Measurements from ENCODE around the gene IL1R1.

Gene IL1R1

GRCh38 chr2:102179061-102179460, 36.5 kb downstream of the IL1R1 start:
- Histone ChIP-seq H3K27me3 (replicated peaks; ENCODE audit: control insufficient read depth, insufficient read depth, low read length) (no peaks in the 10 kb centered on the region), H3K9me3 (ENCODE audit: control insufficient read depth, low read length) (no peaks in the 10 kb centered on the region), H3K4me1 (ENCODE audit: control insufficient read depth, insufficient read depth, low read length) (peaks cover 27% of the 10 kb centered on the region), H3K4me3 (ENCODE audit: low read length) (no peak overlapping the region), H3K36me3 (ENCODE audit: control insufficient read depth, insufficient read depth, low read length, severe bottlenecking) (peaks cover 65% of the 10 kb centered on the region), H3K9ac (ENCODE audit: low read length) (peak overlapping the region; percentile 0)
- no peak for DNase-seq (ENCODE audit: low read depth)

GRCh38 chr2:102179788-102180686, 37.5 kb downstream of the IL1R1 start:
- Histone ChIP-seq H3K27me3 (replicated peaks; ENCODE audit: control insufficient read depth, insufficient read depth, low read length) (no peaks in the 10 kb centered on the region), H3K4me3 (ENCODE audit: low read length) (no peak overlapping the region), H3K36me3 (ENCODE audit: control insufficient read depth, insufficient read depth, low read length, severe bottlenecking) (peaks cover 55% of the 10 kb centered on the region), H3K9ac (ENCODE audit: low read length) (no peak overlapping the region), H3K9me3 (ENCODE audit: control insufficient read depth, low read length) (no peaks in the 10 kb centered on the region), H3K4me1 (ENCODE audit: control insufficient read depth, insufficient read depth, low read length) (peaks cover 31% of the 10 kb centered on the region)
- no peak for DNase-seq (ENCODE audit: low read depth)

GRCh38 chr2:102180687-102180999, 38.1 kb downstream of the IL1R1 start:
- no peaks in the 10 kb centered on the region for H3K27me3 ChIP-seq (replicated peaks; ENCODE audit: control insufficient read depth, insufficient read depth, low read length)
- H3K4me3 ChIP-seq (ENCODE audit: low read length) = no peak overlapping the region
- H3K4me1 ChIP-seq (ENCODE audit: control insufficient read depth, insufficient read depth, low read length) = peaks cover 33% of the 10 kb centered on the region
- peaks cover 49% of the 10 kb centered on the region for H3K36me3 ChIP-seq (ENCODE audit: control insufficient read depth, insufficient read depth, low read length, severe bottlenecking)
- H3K9ac ChIP-seq (ENCODE audit: low read length) = no peak overlapping the region
- DNase-seq (ENCODE audit: low read depth) = no peak
- H3K9me3 ChIP-seq (ENCODE audit: control insufficient read depth, low read length) = no peaks in the 10 kb centered on the region

GRCh38 chr2:102181376-102181775, 38.8 kb downstream of the IL1R1 start:
- Histone ChIP-seq H3K4me3 (ENCODE audit: low read length) (no peak overlapping the region), H3K9ac (ENCODE audit: low read length) (no peak overlapping the region), H3K4me1 (ENCODE audit: control insufficient read depth, insufficient read depth, low read length) (peaks cover 33% of the 10 kb centered on the region), H3K36me3 (ENCODE audit: control insufficient read depth, insufficient read depth, low read length, severe bottlenecking) (peaks cover 42% of the 10 kb centered on the region), H3K27me3 (replicated peaks; ENCODE audit: control insufficient read depth, insufficient read depth, low read length) (no peaks in the 10 kb centered on the region), H3K9me3 (ENCODE audit: control insufficient read depth, low read length) (no peaks in the 10 kb centered on the region)
- no peak for DNase-seq (ENCODE audit: low read depth)

- peak; percentile 48 for DNase-seq (ENCODE audit: low read depth)
- Histone ChIP-seq H3K4me1 (ENCODE audit: control insufficient read depth, insufficient read depth, low read length) (peaks cover 33% of the 10 kb centered on the region), H3K9me3 (ENCODE audit: control insufficient read depth, low read length) (no peaks in the 10 kb centered on the region), H3K36me3 (ENCODE audit: control insufficient read depth, insufficient read depth, low read length, severe bottlenecking) (peaks cover 35% of the 10 kb centered on the region), H3K4me3 (ENCODE audit: low read length) (no peak overlapping the region), H3K27me3 (replicated peaks; ENCODE audit: control insufficient read depth, insufficient read depth, low read length) (no peaks in the 10 kb centered on the region), H3K9ac (ENCODE audit: low read length) (no peak overlapping the region)
Observed at GRCh38 chr2:102181919-102182635, 39.5 kb downstream of the IL1R1 start.

- Histone ChIP-seq H3K27me3 (replicated peaks; ENCODE audit: control insufficient read depth, insufficient read depth, low read length) (no peaks in the 10 kb centered on the region), H3K36me3 (ENCODE audit: control insufficient read depth, insufficient read depth, low read length, severe bottlenecking) (peaks cover 15% of the 10 kb centered on the region), H3K4me1 (ENCODE audit: control insufficient read depth, insufficient read depth, low read length) (peaks cover 28% of the 10 kb centered on the region), H3K9me3 (ENCODE audit: control insufficient read depth, low read length) (no peaks in the 10 kb centered on the region), H3K4me3 (ENCODE audit: low read length) (no peak overlapping the region), H3K9ac (ENCODE audit: low read length) (no peak overlapping the region)
- DNase-seq (ENCODE audit: low read depth) = no peak
Observed at GRCh38 chr2:102184018-102184417, 41.5 kb downstream of the IL1R1 start.

- no peaks in the 10 kb centered on the region for H3K9me3 ChIP-seq (ENCODE audit: control insufficient read depth, low read length)
- no peaks in the 10 kb centered on the region for H3K27me3 ChIP-seq (replicated peaks; ENCODE audit: control insufficient read depth, insufficient read depth, low read length)
- H3K9ac ChIP-seq (ENCODE audit: low read length) = no peak overlapping the region
- H3K4me1 ChIP-seq (ENCODE audit: control insufficient read depth, insufficient read depth, low read length) = peaks cover 26% of the 10 kb centered on the region
- peak; percentile 5 for DNase-seq (ENCODE audit: low read depth)
- H3K36me3 ChIP-seq (ENCODE audit: control insufficient read depth, insufficient read depth, low read length, severe bottlenecking) = peaks cover 10% of the 10 kb centered on the region
- H3K4me3 ChIP-seq (ENCODE audit: low read length) = no peak overlapping the region
Observed at GRCh38 chr2:102184568-102184967, 42.0 kb downstream of the IL1R1 start.

GRCh38 chr2:102185347-102185746, 42.8 kb downstream of the IL1R1 start:
- Histone ChIP-seq H3K4me1 (ENCODE audit: control insufficient read depth, insufficient read depth, low read length) (peaks cover 21% of the 10 kb centered on the region), H3K36me3 (ENCODE audit: control insufficient read depth, insufficient read depth, low read length, severe bottlenecking) (peaks cover 2% of the 10 kb centered on the region), H3K4me3 (ENCODE audit: low read length) (no peak overlapping the region), H3K27me3 (replicated peaks; ENCODE audit: control insufficient read depth, insufficient read depth, low read length) (no peaks in the 10 kb centered on the region), H3K9ac (ENCODE audit: low read length) (no peak overlapping the region), H3K9me3 (ENCODE audit: control insufficient read depth, low read length) (no peaks in the 10 kb centered on the region)
- peak; percentile 44 for DNase-seq (ENCODE audit: low read depth)

GRCh38 chr2:102186791-102187495, 44.4 kb downstream of the IL1R1 start, which contains the start of gene IL1RL2:
Gene IL1RL2 (plus strand): TSS chr2:102187023. CDS start chr2:102187868, 845 bp downstream.
- no peaks in the 10 kb centered on the region for H3K27me3 ChIP-seq (replicated peaks; ENCODE audit: control insufficient read depth, insufficient read depth, low read length)

GRCh38 chr2:102187496-102188150, 45.1 kb downstream of the IL1R1 start:
- no peaks in the 10 kb centered on the region for H3K36me3 ChIP-seq (ENCODE audit: control insufficient read depth, insufficient read depth, low read length, severe bottlenecking)
- H3K9ac ChIP-seq (ENCODE audit: low read length) = peak overlapping the region; percentile 82
- peak overlapping the region; percentile 82 for H3K4me3 ChIP-seq (ENCODE audit: low read length)
- peaks cover 7% of the 10 kb centered on the region for H3K4me1 ChIP-seq (ENCODE audit: control insufficient read depth, insufficient read depth, low read length)
- DNase-seq (ENCODE audit: low read depth) = peak; percentile 49
- H3K27me3 ChIP-seq (replicated peaks; ENCODE audit: control insufficient read depth, insufficient read depth, low read length) = no peaks in the 10 kb centered on the region
- H3K9me3 ChIP-seq (ENCODE audit: control insufficient read depth, low read length) = no peaks in the 10 kb centered on the region

More at GRCh38 chr2:102186791-102187495, 44.4 kb downstream of the IL1R1 start, which contains the start of gene IL1RL2:
- H3K9ac ChIP-seq (ENCODE audit: low read length) = peak within 1 kb of the TSS; percentile 82
- H3K36me3 ChIP-seq (ENCODE audit: control insufficient read depth, insufficient read depth, low read length, severe bottlenecking) = no peaks in the 10 kb centered on the region
- H3K9me3 ChIP-seq (ENCODE audit: control insufficient read depth, low read length) = no peaks in the 10 kb centered on the region
- H3K4me3 ChIP-seq (ENCODE audit: low read length) = peak within 1 kb of the TSS; percentile 82
- H3K4me1 ChIP-seq (ENCODE audit: control insufficient read depth, insufficient read depth, low read length) = peaks cover 14% of the 10 kb centered on the region
- no peak for DNase-seq (ENCODE audit: low read depth)

Data from adipocyte (in vitro differentiated cells).